Lower leg skin (tissue), 3 donors: ENCODE results near the gene RPL9.

Source experiments
- CTCF ChIP-seq, 3 donors: fragments of 450-650 bp; IDR thresholded peaks; one replicate each; pipeline ENCODE4 v1.5.1; 2016; ENCODE audit warnings: antibody characterized with exemption in 3 of 3, mild to moderate bottlenecking in 3 of 3, moderate library complexity in 2 of 3
- POLR2A ChIP-seq, 2 donors: fragments of 450-650 bp; IDR thresholded peaks; one replicate each; pipeline ENCODE4 v1.6.1; 2016 to 2017; ENCODE audit warnings: antibody characterized with exemption in 2 of 2, mild to moderate bottlenecking in 1 of 2, moderate library complexity in 1 of 2

- TF ChIP-seq CTCF (IDR thresholded peaks at IDR 0.05) (no peak), POLR2A (IDR thresholded peaks at IDR 0.05) (no peak)
These were observed 46.9 kb upstream of the RPL9 start for GRCh38 chr4:39505581-39505980.
